HEK293T (cell line): ENCODE results near the gene CDC25B.

Experiments used
- ARNT ChIP-seq: fragments of 450-650 bp; IDR thresholded peaks from 2 replicates; pipeline ENCODE4 v1.6.1; 2017; ENCODE audit warnings: mild to moderate bottlenecking
- BHLHE40 ChIP-seq: fragments of 450-650 bp; IDR thresholded peaks from 2 replicates; pipeline ENCODE4 v1.6.1; 2016; ENCODE audit warnings: mild to moderate bottlenecking, moderate library complexity, borderline replicate concordance
- ELF4 ChIP-seq: fragments of 450-650 bp; IDR thresholded peaks from 2 replicates; pipeline ENCODE4 v1.6.1; 2017; ENCODE audit warnings: antibody characterized with exemption
- FOXA1 ChIP-seq: fragments of 450-650 bp; IDR thresholded peaks from 2 replicates; pipeline ENCODE4 v1.6.1; 2016; ENCODE audit warnings: mild to moderate bottlenecking
- FOXK2 ChIP-seq: fragments of 450-650 bp; IDR thresholded peaks from 2 replicates; pipeline ENCODE4 v1.6.1; 2016; ENCODE audit warnings: mild to moderate bottlenecking
- FOXM1 ChIP-seq: fragments of 450-650 bp; IDR thresholded peaks from 2 replicates; pipeline ENCODE4 v1.6.1; 2017; ENCODE audit warnings: mild to moderate bottlenecking, borderline replicate concordance
- HDGF ChIP-seq: fragments of 450-650 bp; IDR thresholded peaks from 2 replicates; pipeline ENCODE4 v1.6.1; 2017; ENCODE audit warnings: antibody characterized with exemption, borderline replicate concordance
- L3MBTL2 ChIP-seq: fragments of 450-650 bp; conservative IDR thresholded peaks from 2 replicates; pipeline ENCODE4 v1.6.1; 2016; ENCODE audit warnings: mild to moderate bottlenecking
- SP1 ChIP-seq: fragments of 450-650 bp; IDR thresholded peaks from 2 replicates; pipeline ENCODE4 v1.6.1; 2017
- SUZ12 ChIP-seq: fragments of 450-650 bp; IDR thresholded peaks from 2 replicates; pipeline ENCODE4 v1.6.1; 2016; ENCODE audit warnings: mild to moderate bottlenecking
- TARDBP ChIP-seq: fragments of 450-650 bp; IDR thresholded peaks from 2 replicates; pipeline ENCODE4 v1.6.1; 2016

GRCh38 chr20:3754276-3754630, 41.9 kb upstream of the CDC25B start:
- TF ChIP-seq FOXM1 (no peak), ELF4 (no peak), FOXK2 (no peak), BHLHE40 (no peak), SP1 (no peak), SUZ12 (no peak), TARDBP (no peak), ARNT (no peak), HDGF (no peak), L3MBTL2 (no peak), FOXA1 (no peak)
